Right ventricle myocardium inferior (tissue), 1 donor: ENCODE data around the gene KNCN. TPM values are rescaled to one million over a fixed set of nuclear protein-coding genes. Genes with fewer than 3 reads are reported as not detected.

ENCODE experiments used
- ATAC-seq: fragments of 200-7000 bp; cut with Tn5 transposase; one replicate; pipeline ENCODE4 v1.9.1; 2020; ENCODE audit warnings: mild to moderate bottlenecking, moderate library complexity
- DNase-seq: peaks from one replicate; pipeline ENCODE4 v3.0.0; 2021; ENCODE audit errors: missing footprints
- intact Hi-C: fragments of 100-400 bp; cut with DNase I; formaldehyde crosslinking; loops from one replicate; pipeline ENCODE4 v1.11.0; 2022
- total RNA-seq: library from RNA; stranded (reverse); fragmentation: NEBNext Ultra II Directional; extraction: Animal tissue kit (Norgen Biotek cat#: 25700); gene quantifications from one replicate; pipeline ENCODE4 v1.2.1, GENCODE V29; 2021
- donor health status: DM: no; HTN: yes; CAD: no; lungs with severe emphysema.

The KNCN gene
- total RNA-seq, 1 donor from 2014 or later, result not detected

DNA sequence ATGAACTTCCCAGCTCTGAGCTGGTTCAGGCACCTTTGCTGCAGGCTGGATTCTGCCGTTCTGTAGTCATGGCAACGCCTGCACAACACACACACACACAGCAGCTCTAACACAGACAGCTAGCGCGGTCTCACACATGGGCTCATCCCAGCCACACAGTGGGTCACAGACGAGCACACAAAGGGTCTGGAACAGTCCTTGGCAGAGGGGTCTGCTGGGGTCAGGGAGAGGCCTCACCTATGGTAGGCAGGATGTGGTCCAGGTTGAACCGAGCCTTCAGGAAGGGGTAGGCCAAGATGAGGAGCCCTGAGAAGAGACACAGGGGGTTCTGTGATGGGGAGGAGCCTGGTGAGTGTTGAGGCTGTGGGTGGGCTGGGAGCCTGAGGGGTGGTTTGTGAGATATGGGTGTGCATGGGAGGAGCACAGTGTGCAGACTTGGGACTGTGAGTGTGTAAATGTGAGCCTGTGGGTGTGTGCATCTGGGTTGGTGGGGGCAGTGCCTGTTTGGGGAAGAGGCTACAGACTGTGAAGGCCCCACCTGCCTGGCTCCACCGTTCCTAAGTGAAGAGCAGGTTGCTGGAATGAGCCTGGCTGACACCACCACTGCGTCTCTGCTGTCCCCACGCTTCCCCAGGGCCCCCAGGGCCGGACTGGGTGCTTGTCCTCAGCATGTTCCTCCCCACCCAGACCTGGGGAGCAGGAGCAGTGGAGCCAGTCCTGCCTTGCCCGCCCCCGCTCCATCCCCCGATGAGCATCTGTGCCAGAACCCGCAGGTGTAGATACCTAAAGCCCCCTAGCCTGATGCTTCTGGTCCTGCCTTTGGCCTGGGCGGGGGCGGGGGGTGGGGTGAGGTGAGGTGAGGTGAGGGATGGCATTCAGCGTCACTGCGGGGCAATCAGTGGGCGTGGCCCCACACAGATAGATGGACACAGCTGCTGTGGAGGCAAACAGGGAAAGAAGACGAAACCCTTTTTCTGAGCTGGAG lies 1.5 kb downstream of the KNCN start:
- ATAC-seq, result no peak
- DNase-seq, result peak; percentile 34
- intact Hi-C loops, result no loop called here

DNA sequence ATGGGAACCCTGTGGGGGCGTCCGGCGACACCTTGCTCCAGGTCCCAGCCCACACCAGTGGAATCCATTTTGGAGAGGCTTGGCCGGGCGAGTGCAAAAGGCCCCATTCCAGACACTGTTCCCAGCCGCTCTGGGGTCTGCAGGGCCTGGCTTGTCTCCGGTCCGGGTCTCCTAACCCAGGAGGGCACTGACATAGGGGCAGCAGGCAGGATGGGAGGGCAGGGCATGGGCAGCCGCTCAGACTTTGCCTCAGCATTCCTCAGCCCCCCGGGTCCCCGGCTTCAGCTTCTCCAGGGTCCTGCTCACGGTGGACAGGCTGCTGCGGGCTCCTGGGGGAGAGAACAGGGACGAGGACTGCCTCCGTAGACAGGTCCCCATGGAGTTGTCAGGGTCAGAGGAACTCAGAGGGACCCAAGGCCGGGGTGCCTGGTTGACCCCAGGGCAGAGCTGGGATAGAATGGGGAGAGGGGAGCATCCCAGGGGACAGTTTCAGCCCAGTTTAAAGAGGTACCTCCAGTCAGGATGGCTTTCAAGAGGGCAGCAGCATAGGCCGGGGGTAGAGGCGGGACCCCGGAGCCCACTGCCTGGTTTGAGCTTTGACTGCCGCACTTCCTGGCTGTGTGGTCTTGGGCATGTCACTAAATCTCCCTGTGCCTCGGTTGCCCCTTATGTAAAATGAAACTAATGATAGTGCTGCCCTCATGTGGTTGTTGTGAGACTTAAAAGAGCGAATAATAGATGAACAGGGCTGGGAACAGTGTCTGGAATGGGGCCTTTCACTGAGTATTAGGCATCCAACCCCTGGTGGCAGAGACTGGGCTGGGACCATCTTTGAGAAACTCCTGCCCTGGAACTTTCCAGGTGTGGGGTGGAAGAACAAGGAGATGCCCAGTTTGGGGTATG lies 3.7 kb downstream of the KNCN start:
- DNase-seq (peak; percentile 32), ATAC-seq (no peak)
- intact Hi-C loops, result no loop called here

DNA sequence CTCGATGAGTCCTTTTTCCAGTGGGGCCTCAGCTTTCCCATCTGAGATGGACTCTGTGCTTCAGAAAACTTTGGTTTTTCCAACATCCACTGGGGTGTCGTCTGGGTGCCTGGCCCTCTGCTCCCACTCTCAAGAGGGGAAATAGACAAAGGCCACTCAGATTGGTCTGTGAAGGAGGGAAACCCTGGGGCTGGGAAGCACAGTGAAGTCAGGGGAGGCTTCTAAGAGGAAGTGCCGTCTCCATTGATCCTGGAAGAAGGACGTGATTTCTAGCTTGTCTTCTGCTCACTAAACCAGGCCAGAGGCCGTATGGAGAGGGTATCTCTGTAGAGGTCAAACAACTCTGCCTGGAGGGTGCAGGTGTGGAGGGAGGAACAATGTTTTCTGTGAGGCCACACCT lies 5.2 kb downstream of the KNCN start:
- no peak for DNase-seq
- intact Hi-C loops, result no loop called here
- ATAC-seq, result no peak

DNA sequence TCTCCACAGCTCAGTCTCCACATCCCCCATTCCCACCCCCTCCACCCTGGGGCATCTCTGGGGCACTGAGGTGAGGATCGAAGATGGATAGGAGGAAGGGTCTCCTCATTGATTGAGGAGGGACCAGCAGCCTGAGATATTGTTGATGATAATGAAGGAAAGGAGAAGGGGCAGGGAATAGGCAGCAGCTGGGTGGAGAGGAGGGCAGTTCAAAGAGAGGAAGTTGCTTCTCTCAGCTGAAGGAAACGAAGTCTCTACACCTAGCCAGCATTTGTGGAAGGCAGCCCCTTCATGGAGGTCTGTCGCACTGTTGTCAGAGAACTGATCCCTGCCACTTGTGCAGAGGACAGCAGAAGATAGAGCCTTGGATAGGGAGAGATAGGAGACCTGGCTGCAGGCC lies 5.7 kb downstream of the KNCN start:
- ATAC-seq, result no peak
- intact Hi-C loops, result no loop called here
- peak; percentile 5 for DNase-seq

DNA sequence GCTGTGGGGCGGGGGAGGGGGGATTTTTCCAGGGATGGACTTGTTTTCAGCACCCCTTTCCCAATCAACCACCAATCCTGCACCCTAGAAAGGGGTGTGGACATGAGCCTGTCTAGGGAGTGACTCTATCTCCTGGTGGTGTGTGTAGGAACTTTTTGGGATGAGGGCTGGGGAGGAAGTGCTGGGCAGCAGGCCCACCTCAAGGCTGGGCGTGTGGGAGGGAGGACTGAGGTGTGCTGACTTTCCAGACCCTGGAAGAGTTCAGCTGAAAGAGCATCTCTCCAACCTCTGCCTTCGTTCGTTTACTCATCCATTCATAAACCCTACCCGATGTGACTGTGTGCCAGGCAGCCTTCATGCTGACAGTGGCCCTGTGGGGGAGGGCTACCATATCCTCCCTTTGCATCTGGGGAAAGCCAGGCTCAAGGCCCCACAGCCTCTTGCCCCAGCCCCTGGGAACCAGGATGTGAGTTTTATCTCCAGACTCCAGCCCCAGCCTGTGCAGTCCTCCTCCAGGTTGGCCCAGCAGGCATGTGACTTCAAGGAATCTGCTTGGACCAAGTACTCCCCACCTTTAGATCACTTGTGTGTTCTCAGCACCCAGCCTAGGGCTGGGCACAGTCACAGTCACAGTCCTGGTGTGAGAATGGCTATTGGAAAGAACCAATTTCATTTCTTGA lies 6.7 kb downstream of the KNCN start:
- ATAC-seq, result no peak
- DNase-seq, result peak; percentile 20
- intact Hi-C loops, result no loop called here

DNA sequence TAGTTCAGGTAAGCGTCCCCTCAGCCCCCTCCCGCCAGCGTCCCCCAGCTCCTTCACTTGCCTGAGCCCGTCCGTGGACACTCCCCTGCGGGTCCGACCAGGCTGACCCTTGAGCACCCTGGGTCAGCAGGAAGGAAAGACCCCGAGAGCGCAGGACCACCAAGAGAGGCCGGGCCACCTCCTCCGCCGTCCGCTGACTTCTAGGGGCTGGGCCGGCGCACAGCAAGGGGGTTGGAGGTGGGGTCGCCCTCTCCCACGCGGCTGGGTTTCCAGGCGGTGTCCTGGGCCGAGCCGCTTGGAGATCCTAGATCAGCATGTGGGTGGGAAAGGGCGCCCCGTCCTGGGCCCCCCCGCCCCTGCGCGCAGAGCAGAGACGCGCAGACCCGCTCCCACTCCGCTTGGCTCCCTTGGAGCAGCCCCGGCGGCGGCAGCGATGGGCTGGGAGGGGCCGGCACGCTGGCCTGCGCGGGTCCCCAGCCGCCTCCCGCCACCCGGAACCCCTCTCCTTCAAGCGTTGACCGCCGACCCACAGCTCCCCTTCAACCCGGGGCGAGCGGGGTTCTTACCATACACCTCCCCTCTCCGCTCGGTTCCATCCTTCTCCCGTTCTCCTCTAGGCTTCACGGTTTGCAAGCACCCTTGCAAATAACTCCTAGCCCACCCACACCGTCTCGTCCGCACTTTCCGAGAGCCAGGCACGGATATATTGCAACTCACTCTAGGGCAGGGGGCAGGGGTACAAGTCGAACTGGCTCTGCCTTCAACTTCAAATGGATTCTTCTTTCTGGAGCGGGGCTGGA lies 7.5 kb downstream of the KNCN start:
- ATAC-seq, result no peak
- DNase-seq, result peak; percentile 42
- intact Hi-C loops, result no loop called here

DNA sequence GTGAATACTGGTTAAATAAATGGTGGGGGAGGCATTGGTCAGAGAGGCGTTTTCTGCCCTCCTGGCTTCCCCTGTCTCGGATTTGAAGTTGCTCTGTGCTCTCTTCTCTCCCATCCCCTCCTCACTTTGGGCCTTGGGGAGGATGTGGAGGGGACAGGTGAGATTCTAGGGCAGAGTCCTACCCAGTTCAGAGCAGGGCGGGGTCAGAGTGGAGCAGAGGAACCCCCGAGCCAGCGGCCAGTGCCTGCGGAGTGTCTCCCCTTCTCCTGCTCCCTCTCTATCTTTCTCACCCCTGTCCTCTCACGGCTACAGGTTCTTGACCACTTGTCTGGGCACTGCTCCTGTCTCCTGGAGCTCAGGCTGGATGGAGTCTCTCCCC lies 8.1 kb downstream of the KNCN start:
- ATAC-seq, result no peak

DNA sequence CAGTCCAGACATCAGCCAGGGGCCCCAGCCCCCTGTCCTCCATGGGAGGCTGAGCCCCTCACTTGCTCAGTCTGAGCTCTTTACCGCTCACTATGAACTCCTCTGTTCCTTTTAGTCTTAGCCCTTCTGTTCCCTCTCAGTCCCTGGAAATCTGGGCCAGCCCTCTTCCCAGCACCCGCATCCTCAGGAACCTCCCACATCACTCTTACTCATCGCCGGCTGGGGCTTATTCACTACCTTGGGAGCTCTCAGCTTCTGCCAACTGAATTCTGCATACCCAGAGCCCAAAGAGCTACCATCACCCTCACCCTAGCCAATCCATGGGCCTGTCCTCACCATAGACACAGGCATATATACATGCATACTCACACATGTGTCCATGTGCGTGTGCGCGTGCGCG lies 11.5 kb downstream of the KNCN start:
- intact Hi-C loops, result no loop called here
- no peak for ATAC-seq
- peak; percentile 49 for DNase-seq

More for the DNA sequence above, 8.1 kb downstream of the KNCN start:
- intact Hi-C loops, result no loop called here
- DNase-seq, result no peak

DNA sequence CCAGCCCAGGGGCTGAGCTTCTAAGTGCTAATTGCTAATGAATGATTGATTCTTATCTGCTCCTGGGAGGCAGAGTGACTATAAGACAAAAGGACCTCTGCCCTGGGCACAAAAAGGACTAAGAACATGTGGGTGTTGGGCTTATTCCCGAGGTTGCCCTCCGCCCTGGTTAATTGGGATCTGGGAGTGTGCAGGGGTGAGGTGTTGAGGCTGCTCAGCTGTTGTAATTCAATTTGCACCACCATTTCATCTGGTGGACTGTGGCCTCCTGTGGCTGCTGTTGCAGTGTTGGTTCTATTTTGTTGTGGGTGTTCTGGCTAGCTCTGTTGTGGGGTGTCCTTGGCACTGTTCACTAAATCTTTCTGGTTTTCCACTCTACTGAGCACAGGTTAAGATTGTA lies 13.3 kb downstream of the KNCN start:
- intact Hi-C loops, result no loop called here
- DNase-seq (no peak), ATAC-seq (no peak)

DNA sequence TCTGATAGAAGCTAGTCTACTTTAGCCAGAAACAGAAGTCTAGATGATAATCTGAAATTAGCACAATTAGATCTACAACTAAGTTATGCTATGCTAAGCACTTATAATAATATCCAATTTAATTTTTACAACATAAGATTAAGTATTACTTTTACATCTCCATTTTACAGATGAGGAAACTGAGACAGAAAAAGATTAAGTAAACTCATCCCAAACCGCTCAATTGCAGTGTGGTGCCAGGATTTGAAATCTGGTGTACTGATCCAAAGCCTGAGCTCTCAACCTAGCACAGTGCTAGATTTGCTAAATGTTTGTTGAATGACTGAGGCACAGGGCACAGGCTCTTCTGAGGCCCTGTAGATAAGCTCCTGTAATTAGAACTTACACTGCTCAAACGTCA lies 13.8 kb downstream of the KNCN start:
- ATAC-seq (no peak), DNase-seq (no peak)
- intact Hi-C loops, result no loop called here

DNA sequence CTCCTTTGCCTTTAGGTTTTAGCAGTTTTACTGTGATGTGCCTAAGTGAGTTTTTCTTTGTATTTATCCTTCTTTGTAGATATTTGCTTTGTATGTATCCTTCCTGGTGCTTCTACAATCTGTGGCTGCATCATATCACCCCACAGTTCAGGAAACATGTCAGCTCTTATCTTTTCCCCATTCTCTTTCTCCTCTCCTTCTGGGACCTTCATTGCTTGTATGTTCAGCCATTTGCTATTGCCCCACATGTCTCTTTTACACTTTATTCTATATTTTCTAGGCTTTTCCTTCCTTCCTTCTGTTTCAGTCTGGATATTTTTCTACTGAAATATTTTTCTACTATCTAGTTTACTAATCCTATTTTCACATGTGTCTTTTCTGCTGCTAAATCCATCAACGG lies 14.9 kb downstream of the KNCN start:
- no peak for ATAC-seq
- DNase-seq, result no peak
- intact Hi-C loops, result no loop called here

DNA sequence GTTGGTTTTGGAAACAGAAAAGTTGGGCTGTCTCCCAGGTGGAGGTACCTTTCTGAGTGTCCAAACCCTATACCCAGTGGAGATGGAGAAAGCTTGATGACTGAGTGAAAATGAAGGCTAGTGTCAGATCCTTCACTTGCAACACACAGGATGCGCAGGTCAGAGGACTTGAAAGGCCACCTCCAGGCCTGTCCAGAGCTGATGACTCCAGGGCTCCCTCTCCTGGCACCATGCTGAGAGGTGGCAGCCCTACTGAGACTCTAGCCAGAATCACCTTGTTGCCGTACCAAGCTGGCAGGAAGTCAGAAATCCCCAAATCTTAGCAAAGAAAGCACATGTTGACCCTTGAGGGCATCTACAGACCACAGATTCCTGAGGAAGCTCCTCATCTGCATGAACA lies 16.4 kb downstream of the KNCN start:
- ATAC-seq (no peak), DNase-seq (peak; percentile 7)
- intact Hi-C loops, result loop anchor here (2.0 kb wide), 1 partner anchor 190 kb away; no protein-coding TSS in a partner anchor

DNA sequence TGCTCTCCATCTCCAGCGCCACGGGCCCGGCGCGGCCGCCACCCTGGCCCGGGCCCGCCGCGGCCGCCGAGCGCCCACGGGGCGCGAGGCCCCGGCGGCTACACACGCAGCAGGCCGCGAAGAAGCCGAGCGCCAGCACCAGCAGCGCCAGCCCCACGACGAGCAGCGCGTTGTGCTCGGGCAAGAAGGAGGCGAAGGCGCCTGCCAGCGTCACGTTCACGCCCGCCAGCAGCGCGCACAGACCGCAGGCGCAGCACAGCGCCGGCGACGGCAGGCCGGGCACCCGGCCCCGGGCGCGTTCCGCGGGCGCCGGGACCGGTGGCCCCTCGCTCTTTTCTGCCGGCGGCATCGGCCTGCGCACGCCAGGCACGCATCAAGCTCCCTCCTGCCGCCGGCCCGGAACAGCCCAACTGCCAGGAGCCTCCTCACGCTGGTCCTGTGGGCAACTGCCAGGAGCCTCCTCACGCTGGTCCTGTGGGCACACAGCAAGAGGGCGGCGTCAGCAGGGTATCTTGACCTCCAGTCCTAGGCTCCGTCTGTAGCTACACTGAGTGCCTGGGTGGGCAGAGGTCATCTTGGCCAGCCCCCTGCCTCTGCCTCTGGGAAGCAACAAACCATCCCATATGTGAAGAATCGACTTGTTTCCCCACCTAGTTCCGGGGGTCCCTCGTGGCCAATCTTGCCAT lies 18.1 kb downstream of the KNCN start:
- ATAC-seq (peak; percentile 64), DNase-seq (peak; percentile 66)
- intact Hi-C loops, result no loop called here

DNA sequence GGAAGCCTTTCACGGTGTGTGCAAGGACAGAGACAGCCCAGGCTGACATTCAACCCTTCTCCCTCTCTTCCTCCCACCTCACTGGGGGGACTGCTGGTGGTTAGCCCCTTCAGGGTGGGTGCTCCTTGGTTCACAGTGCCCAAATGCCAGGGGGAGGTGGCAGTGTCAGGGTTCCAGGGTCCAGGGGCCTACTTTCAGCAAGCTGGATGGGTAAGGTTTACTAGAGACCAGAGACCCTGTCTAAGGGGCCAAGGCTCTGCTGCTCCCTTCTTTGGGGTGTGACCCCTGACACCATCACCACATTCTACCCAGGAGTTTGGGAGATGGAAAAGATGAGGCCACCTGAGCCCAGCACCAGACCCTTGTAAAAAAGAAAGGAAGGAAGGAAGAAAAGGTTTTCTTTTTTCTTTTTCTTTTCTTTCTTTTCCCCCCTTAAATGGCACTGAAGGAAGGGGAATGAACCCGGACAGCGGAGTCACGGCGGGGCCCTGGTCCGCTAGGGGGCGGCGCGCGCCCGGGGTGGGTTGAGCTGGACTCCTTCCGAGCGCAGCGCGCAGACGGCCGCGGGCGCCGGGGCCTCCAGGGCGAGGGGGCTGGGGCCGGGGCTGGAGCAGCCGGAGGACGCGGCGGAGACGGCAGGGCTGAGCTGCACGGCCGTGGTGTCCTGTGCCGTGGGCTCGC lies 18.8 kb downstream of the KNCN start:
- intact Hi-C loops, result no loop called here

DNA sequence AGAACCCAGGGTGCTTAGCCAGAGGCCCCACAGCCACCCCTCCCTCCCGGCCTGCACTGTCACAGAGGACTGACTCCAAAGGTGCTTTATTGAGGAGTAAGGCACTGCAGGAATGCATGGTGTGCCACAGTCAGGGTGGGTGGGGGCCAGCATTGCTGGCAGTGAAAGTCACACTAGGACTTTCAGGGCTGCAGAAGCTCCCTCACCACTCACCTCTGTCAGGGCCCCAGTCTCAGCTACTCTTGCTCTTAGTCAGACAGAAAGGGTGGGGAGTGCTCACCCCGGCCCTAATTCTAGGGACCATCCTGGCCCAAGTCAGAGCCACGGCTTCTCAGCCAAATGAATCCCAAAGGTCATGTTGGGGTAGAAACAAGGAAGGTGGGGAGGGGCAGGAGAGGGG lies 19.4 kb downstream of the KNCN start:
- intact Hi-C loops, result no loop called here
- DNase-seq (no peak), ATAC-seq (no peak)

More for the DNA sequence above, 18.8 kb downstream of the KNCN start:
- DNase-seq, result peak; percentile 88
- peak; percentile 81 for ATAC-seq

DNA sequence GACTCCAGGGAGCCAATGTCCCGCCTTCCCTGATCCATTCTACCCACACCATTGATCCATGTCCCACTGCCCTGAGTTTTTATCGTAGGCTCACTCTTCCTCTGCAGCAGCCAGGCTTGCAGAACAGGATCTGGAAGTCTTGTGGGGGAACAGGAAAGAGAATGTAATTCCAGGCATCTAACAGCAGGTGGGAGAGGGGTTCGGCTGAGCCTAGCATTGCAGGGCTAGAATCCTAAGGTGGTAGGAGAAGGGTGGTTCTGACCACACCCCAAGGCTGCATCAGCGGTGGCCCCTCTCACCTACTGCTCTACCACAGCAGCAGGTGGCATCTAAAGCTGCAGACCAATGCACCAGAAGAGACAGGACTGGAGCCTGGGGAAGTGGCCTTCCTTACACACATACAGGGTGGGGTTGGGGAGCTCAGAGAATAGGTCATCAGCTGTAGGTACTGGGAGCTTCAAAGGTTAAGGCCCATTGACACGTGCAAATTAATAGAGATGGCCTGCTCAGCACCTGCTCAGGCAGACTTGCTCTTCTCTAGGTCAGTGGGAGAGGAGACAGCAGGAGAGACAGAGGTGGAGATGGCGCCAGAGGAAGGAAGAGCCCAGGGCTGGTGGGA lies 20.5 kb downstream of the KNCN start:
- peak; percentile 58 for DNase-seq
- intact Hi-C loops, result no loop called here
- no peak for ATAC-seq

DNA sequence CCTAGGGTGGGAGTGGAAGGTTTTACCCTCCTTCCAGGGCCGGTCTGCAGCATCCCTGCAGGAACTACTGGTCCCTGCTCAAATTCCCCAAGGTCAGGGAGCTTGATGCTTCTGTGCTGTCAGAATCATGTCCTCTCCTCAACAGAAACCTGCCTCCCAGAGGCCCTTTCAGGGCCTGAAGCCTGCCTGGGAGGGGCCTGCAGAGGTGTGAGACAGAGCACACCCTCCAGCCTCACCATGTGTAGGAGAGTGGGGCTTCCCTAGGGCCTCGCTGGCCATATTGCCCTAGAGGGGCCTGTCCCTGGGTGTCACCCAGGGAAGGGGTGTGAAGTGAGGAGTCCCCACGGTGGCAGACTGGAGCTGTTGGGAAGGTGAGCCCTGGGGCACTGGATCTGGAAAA lies 21.1 kb downstream of the KNCN start:
- DNase-seq, result peak; percentile 9
- no peak for ATAC-seq
- intact Hi-C loops, result no loop called here
